Activated CD8-positive, alpha-beta T cell treated with anti-CD3 and anti-CD28 coated beads, Interleukin-2, amount 10 ng/mL, durations not matched to agents 7 days and 5 days (primary cell): Measurements from ENCODE around the gene PCK1. TPM values are rescaled to one million over a fixed set of nuclear protein-coding genes. Genes with fewer than 3 reads are reported as not detected.

Experiments used
- ATAC-seq: fragments of 150-1000 bp; cut with Tn5 transposase; one replicate; pipeline ENCODE4 v1.10.0; 2021; ENCODE audit warnings: moderate library complexity
- CTCF ChIA-PET: fragments of 350-600 bp; sonication (Branson Sonifier 250); formaldehyde crosslinking; loops from one replicate; lab custom pipeline; 2021; ENCODE audit warnings: antibody characterized with exemption; lab: Charles Lee
- POLR2A ChIA-PET: fragments of 350-600 bp; sonication (Branson Sonifier 250); formaldehyde crosslinking; loops from one replicate; lab custom pipeline; 2021; ENCODE audit warnings: antibody characterized with exemption; lab: Charles Lee
- DNase-seq: peaks from one replicate; pipeline ENCODE4 v3.0.0-alpha.2; 2020
- H3K27ac Mint-ChIP-seq: one replicate; pipeline ENCODE4 v1.8.0; 2021; ENCODE audit warnings: mild to moderate bottlenecking, mixed read lengths
- H3K27me3 Mint-ChIP-seq: one replicate; pipeline ENCODE4 v1.8.0; 2021; ENCODE audit warnings: low read depth, mixed read lengths
- H3K36me3 Mint-ChIP-seq: one replicate; pipeline ENCODE4 v1.8.0; 2021; ENCODE audit warnings: low read depth, mixed read lengths
- H3K4me1 Mint-ChIP-seq: one replicate; pipeline ENCODE4 v1.8.0; 2021; ENCODE audit warnings: low read depth, mixed read lengths
- H3K4me3 Mint-ChIP-seq: one replicate; pipeline ENCODE4 v1.8.0; 2021; ENCODE audit warnings: mild to moderate bottlenecking, mixed read lengths
- H3K9me3 Mint-ChIP-seq: one replicate; pipeline ENCODE4 v1.8.0; 2022; ENCODE audit warnings: mixed read lengths; ENCODE audit not compliant: insufficient read depth
- total RNA-seq, 2 experiments: library from RNA; stranded (reverse); gene quantifications; one replicate each; pipeline ENCODE4 v1.2.3, GENCODE V29; 2021

The PCK1 gene
- total RNA-seq, 2 experiments from 2014 or later, result not detected

GRCh38 chr20:57589728-57590484 lies 29.0 kb downstream of the PCK1 start:
- no peaks in the 10 kb centered on the region for H3K9me3 Mint-ChIP-seq
- H3K4me3 Mint-ChIP-seq, result no peak overlapping the region

GRCh38 chr20:57590485-57591288 lies 29.8 kb downstream of the PCK1 start:
- CTCF ChIA-PET, result interaction anchor here (0.7 to 1.0 kb wide), 2 partner anchors 209 to 496 kb away, joined by 3 read pairs; no protein-coding TSS in a partner anchor

More at GRCh38 chr20:57589728-57590484, 29.0 kb downstream of the PCK1 start:
- ATAC-seq (no peak), DNase-seq (no peak)
- Mint-ChIP-seq H3K27ac (no peak overlapping the region), H3K36me3 (no peaks in the 10 kb centered on the region), H3K4me1 (no peaks in the 10 kb centered on the region), H3K27me3 (peaks cover 6% of the 10 kb centered on the region)
- POLR2A ChIA-PET, result no interaction called here
- CTCF ChIA-PET, result no interaction called here

GRCh38 chr20:57591289-57592229 lies 30.6 kb downstream of the PCK1 start:
- Mint-ChIP-seq H3K4me1 (no peaks in the 10 kb centered on the region), H3K27me3 (peaks cover 5% of the 10 kb centered on the region), H3K9me3 (no peaks in the 10 kb centered on the region), H3K27ac (no peak overlapping the region), H3K36me3 (no peaks in the 10 kb centered on the region), H3K4me3 (no peak overlapping the region)
- ChIA-PET POLR2A (no interaction called here), CTCF (interaction anchor here (1.0 to 1.1 kb wide), 2 partner anchors 76 to 210 kb away, joined by 3 read pairs; no protein-coding TSS in a partner anchor)
- ATAC-seq, result no peak
- DNase-seq, result no peak

More at GRCh38 chr20:57590485-57591288, 29.8 kb downstream of the PCK1 start:
- H3K27ac Mint-ChIP-seq, result no peak overlapping the region
- H3K9me3 Mint-ChIP-seq, result no peaks in the 10 kb centered on the region
- ATAC-seq (no peak), DNase-seq (no peak)
- no peaks in the 10 kb centered on the region for H3K36me3 Mint-ChIP-seq
- H3K4me3 Mint-ChIP-seq, result no peak overlapping the region
- POLR2A ChIA-PET, result no interaction called here
- no peaks in the 10 kb centered on the region for H3K4me1 Mint-ChIP-seq
- H3K27me3 Mint-ChIP-seq, result peaks cover 4% of the 10 kb centered on the region

- no peak for DNase-seq
- H3K27me3 Mint-ChIP-seq, result peaks cover 5% of the 10 kb centered on the region
- peaks cover 1% of the 10 kb centered on the region for H3K4me1 Mint-ChIP-seq
- ATAC-seq, result no peak
- no peak overlapping the region for H3K4me3 Mint-ChIP-seq
- no peaks in the 10 kb centered on the region for H3K36me3 Mint-ChIP-seq
- POLR2A ChIA-PET, result no interaction called here
- CTCF ChIA-PET, result interaction anchor here (1.1 to 1.7 kb wide), 2 partner anchors 76 to 94 kb away, joined by 3 to 4 read pairs; no protein-coding TSS in a partner anchor
- no peak overlapping the region for H3K27ac Mint-ChIP-seq
- no peaks in the 10 kb centered on the region for H3K9me3 Mint-ChIP-seq
Measured at GRCh38 chr20:57592263-57593092, 31.6 kb downstream of the PCK1 start.

GRCh38 chr20:57593134-57593886 lies 32.4 kb downstream of the PCK1 start:
- POLR2A ChIA-PET, result no interaction called here
- ATAC-seq (no peak), DNase-seq (no peak)
- peaks cover 4% of the 10 kb centered on the region for H3K4me1 Mint-ChIP-seq
- H3K36me3 Mint-ChIP-seq, result no peaks in the 10 kb centered on the region
- H3K27ac Mint-ChIP-seq, result no peak overlapping the region
- CTCF ChIA-PET, result interaction anchor here (1.3 to 1.7 kb wide), 3 partner anchors 44 to 98 kb away, joined by 3 to 4 read pairs (median 3); no protein-coding TSS in a partner anchor
- peaks cover 8% of the 10 kb centered on the region for H3K27me3 Mint-ChIP-seq
- H3K4me3 Mint-ChIP-seq, result no peak overlapping the region
- H3K9me3 Mint-ChIP-seq, result no peaks in the 10 kb centered on the region

- no peak overlapping the region for H3K27ac Mint-ChIP-seq
- no peak overlapping the region for H3K4me3 Mint-ChIP-seq
- no peaks in the 10 kb centered on the region for H3K9me3 Mint-ChIP-seq
- CTCF ChIA-PET, result interaction anchor here (0.7 to 5.7 kb wide), 10 partner anchors 27 to 243 kb away, joined by 3 to 69 read pairs (median 4); partner anchors contain the start of genes RAE1 and ZBP1
- DNase-seq, result peak; percentile 61
- peaks cover 4% of the 10 kb centered on the region for H3K4me1 Mint-ChIP-seq
- peak; percentile 49 for ATAC-seq
- H3K27me3 Mint-ChIP-seq, result peaks cover 12% of the 10 kb centered on the region
- H3K36me3 Mint-ChIP-seq, result no peaks in the 10 kb centered on the region
- POLR2A ChIA-PET, result interaction anchor here (1.2 kb wide), 1 partner anchor 621 kb away, joined by 3 read pairs; no protein-coding TSS in a partner anchor
Measured at GRCh38 chr20:57594092-57594951, 33.4 kb downstream of the PCK1 start.

- no peaks in the 10 kb centered on the region for H3K36me3 Mint-ChIP-seq
- peaks cover 14% of the 10 kb centered on the region for H3K27me3 Mint-ChIP-seq
- no peaks in the 10 kb centered on the region for H3K9me3 Mint-ChIP-seq
- ChIA-PET CTCF (interaction anchor here (0.7 to 5.7 kb wide), 26 partner anchors 12 to 614 kb away, joined by 3 to 69 read pairs (median 4); partner anchors contain the start of genes RAE1 and ZBP1), POLR2A (interaction anchor here (1.2 kb wide), 2 partner anchors 25 to 620 kb away, joined by 3 to 5 read pairs; partner anchors contain the start of gene ZBP1)
- H3K27ac Mint-ChIP-seq, result no peak overlapping the region
- no peak overlapping the region for H3K4me3 Mint-ChIP-seq
- ATAC-seq (no peak), DNase-seq (no peak)
- H3K4me1 Mint-ChIP-seq, result peaks cover 5% of the 10 kb centered on the region
Measured at GRCh38 chr20:57595041-57596030, 34.4 kb downstream of the PCK1 start.

- ATAC-seq, result no peak
- H3K27ac Mint-ChIP-seq, result no peak overlapping the region
- peaks cover 14% of the 10 kb centered on the region for H3K27me3 Mint-ChIP-seq
- no peaks in the 10 kb centered on the region for H3K9me3 Mint-ChIP-seq
- H3K4me3 Mint-ChIP-seq, result no peak overlapping the region
- POLR2A ChIA-PET, result interaction anchor here (1.2 kb wide), 1 partner anchor 24 kb away, joined by 5 read pairs; the partner anchor contains the start of gene ZBP1
- CTCF ChIA-PET, result interaction anchor here (0.7 to 5.7 kb wide), 27 partner anchors 10 to 613 kb away, joined by 3 to 69 read pairs (median 5); partner anchors contain the start of gene ZBP1
- no peaks in the 10 kb centered on the region for H3K36me3 Mint-ChIP-seq
- DNase-seq, result no peak
- peaks cover 14% of the 10 kb centered on the region for H3K4me1 Mint-ChIP-seq
Measured at GRCh38 chr20:57596358-57596757, 35.4 kb downstream of the PCK1 start.
